ENCODE results near the gene DARS2. TPM values are rescaled to one million over a fixed set of nuclear protein-coding genes. Genes with fewer than 3 reads are reported as not detected.

The DARS2 gene
- total RNA-seq, 1 experiment from 2014 or later, result 34.6 TPM

- Mint-ChIP-seq H3K36me3 (ENCODE audit: insufficient read depth, unreplicated experiment) (peaks cover 94% of the 10 kb centered on the region), H3K4me3 (ENCODE audit: unreplicated experiment) (peak overlapping the region; percentile 94)
- intact Hi-C loops (cut with micrococcal nuclease), result no loop called here
Observed at GRCh38 chr1:173863224-173864161, 39.0 kb downstream of the DARS2 start.

GRCh38 chr1:173864179-173864867 is 39.9 kb downstream of the DARS2 start:
- BruUV-seq (replicated peaks), result no TSS peak
- Mint-ChIP-seq H3K27ac (ENCODE audit: low read depth, unreplicated experiment) (peak overlapping the region; percentile 96), H3K4me3 (ENCODE audit: unreplicated experiment) (peak overlapping the region; percentile 94), H3K4me1 (ENCODE audit: insufficient read depth, unreplicated experiment) (peaks cover 34% of the 10 kb centered on the region), H3K36me3 (ENCODE audit: insufficient read depth, unreplicated experiment) (peaks cover 85% of the 10 kb centered on the region), H3K27me3 (ENCODE audit: insufficient read depth, unreplicated experiment) (no peaks in the 10 kb centered on the region), H3K9me3 (ENCODE audit: unreplicated experiment) (no peaks in the 10 kb centered on the region)
- POLR2A ChIA-PET, result interaction anchor here (0.7 to 7.7 kb wide), 13 partner anchors 8 to 387 kb away, joined by 3 to 118 read pairs (median 7); partner anchors contain the start of genes CENPL, DARS2, KLHL20 and PRDX6
- CTCF ChIA-PET, result interaction anchor here (1.0 to 3.2 kb wide), 6 partner anchors 13 to 445 kb away, joined by 3 to 9 read pairs (median 4); no protein-coding TSS in a partner anchor
- peak; percentile 37 for DNase-seq (ENCODE audit: unreplicated experiment)
- TF ChIP-seq CTCF (IDR thresholded peaks at IDR 0.05; ENCODE audit: unreplicated experiment), result no peak
- intact Hi-C loops (cut with micrococcal nuclease), result no loop called here

More at GRCh38 chr1:173863224-173864161, 39.0 kb downstream of the DARS2 start:
- POLR2A ChIA-PET, result interaction anchor here (0.7 to 7.7 kb wide), 10 partner anchors 9 to 1127 kb away, joined by 3 to 118 read pairs (median 6); partner anchors contain the start of genes CENPL, DARS2, PRDX6 and RABGAP1L
- Mint-ChIP-seq H3K27ac (ENCODE audit: low read depth, unreplicated experiment) (peak overlapping the region; percentile 96), H3K4me1 (ENCODE audit: insufficient read depth, unreplicated experiment) (peaks cover 34% of the 10 kb centered on the region), H3K9me3 (ENCODE audit: unreplicated experiment) (no peaks in the 10 kb centered on the region), H3K27me3 (ENCODE audit: insufficient read depth, unreplicated experiment) (no peaks in the 10 kb centered on the region)
- TF ChIP-seq CTCF (IDR thresholded peaks at IDR 0.05; ENCODE audit: unreplicated experiment), result no peak
- BruUV-seq (replicated peaks), result no TSS peak
- DNase-seq (ENCODE audit: unreplicated experiment), result peak; percentile 28
- CTCF ChIA-PET, result interaction anchor here (0.7 to 3.2 kb wide), 8 partner anchors 12 to 444 kb away, joined by 3 to 9 read pairs (median 4); no protein-coding TSS in a partner anchor

GRCh38 chr1:173865468-173866164 is 41.1 kb downstream of the DARS2 start:
- Mint-ChIP-seq H3K4me3 (ENCODE audit: unreplicated experiment) (peak overlapping the region; percentile 94), H3K36me3 (ENCODE audit: insufficient read depth, unreplicated experiment) (peaks cover 79% of the 10 kb centered on the region), H3K4me1 (ENCODE audit: insufficient read depth, unreplicated experiment) (peaks cover 45% of the 10 kb centered on the region), H3K27me3 (ENCODE audit: insufficient read depth, unreplicated experiment) (no peaks in the 10 kb centered on the region), H3K27ac (ENCODE audit: low read depth, unreplicated experiment) (peak overlapping the region; percentile 96), H3K9me3 (ENCODE audit: unreplicated experiment) (no peaks in the 10 kb centered on the region)
- DNase-seq (ENCODE audit: unreplicated experiment), result peak; percentile 30
- ChIA-PET POLR2A (interaction anchor here (0.6 to 7.7 kb wide), 20 partner anchors 9 to 1276 kb away, joined by 3 to 118 read pairs (median 7); partner anchors contain the start of genes CENPL, DARS2, KLHL20 and PRDX6), CTCF (interaction anchor here (0.6 to 3.2 kb wide), 10 partner anchors 14 to 1331 kb away, joined by 3 to 9 read pairs (median 4); no protein-coding TSS in a partner anchor)
- no peak for TF ChIP-seq CTCF (IDR thresholded peaks at IDR 0.05; ENCODE audit: unreplicated experiment)
- intact Hi-C loops (cut with micrococcal nuclease), result loop anchor here (5.0 kb wide), 3 partner anchors 82 to 352 kb away; partner anchors contain the start of gene RABGAP1L
- no TSS peak for BruUV-seq (replicated peaks)
